Chondrocyte (in vitro differentiated cells): Measurements from ENCODE around the gene ERVK3-1. TPM values are rescaled to one million over a fixed set of nuclear protein-coding genes. Genes with fewer than 3 reads are reported as not detected.

Experiments
- DNase-seq: peaks from one replicate; pipeline ENCODE4 v3.0.0; 2021; ENCODE audit warnings: mixed read lengths, low spot score
- H3K27ac Mint-ChIP-seq: one replicate; pipeline ENCODE4 v1.8.0; 2021; ENCODE audit warnings: mild to moderate bottlenecking, moderate library complexity, mixed read lengths; ENCODE audit not compliant: unreplicated experiment
- H3K27me3 Mint-ChIP-seq: 2 replicates; pipeline ENCODE4 v1.8.0; 2021; ENCODE audit warnings: low read depth, mixed read lengths
- H3K36me3 Mint-ChIP-seq: 2 replicates; pipeline ENCODE4 v1.8.0; 2021; ENCODE audit warnings: low read depth, mixed read lengths
- H3K4me1 Mint-ChIP-seq: 2 replicates; pipeline ENCODE4 v1.8.0; 2021; ENCODE audit warnings: low read depth, mild to moderate bottlenecking, mixed read lengths
- H3K4me3 Mint-ChIP-seq: one replicate; pipeline ENCODE4 v1.8.0; 2021; ENCODE audit warnings: mild to moderate bottlenecking, moderate library complexity, mixed read lengths; ENCODE audit not compliant: unreplicated experiment
- H3K9me3 Mint-ChIP-seq: 2 replicates; pipeline ENCODE4 v1.8.0; 2021; ENCODE audit warnings: low read depth, mixed read lengths
- total RNA-seq: library from RNA; stranded (reverse); gene quantifications from 3 replicates; pipeline ENCODE4 v1.2.1, GENCODE V29; 2021
- TF ChIP-seq, protein P1 (sequence below): fragments of 200-600 bp; sonication (generic); IDR thresholded peaks from 2 replicates; pipeline ENCODE4 v1.5.0; 2021; ENCODE audit warnings: antibody characterized with exemption, mild to moderate bottlenecking, moderate library complexity

The ERVK3-1 gene
- total RNA-seq, 1 donor from 2014 or later, result 26.0 TPM

- Mint-ChIP-seq H3K27ac (no peak overlapping the region), H3K4me3 (no peak overlapping the region), H3K27me3 (no peaks in the 10 kb centered on the region), H3K9me3 (peaks cover 47% of the 10 kb centered on the region), H3K4me1 (no peaks in the 10 kb centered on the region), H3K36me3 (peaks cover 72% of the 10 kb centered on the region)
- DNase-seq, result no peak
- TF ChIP-seq, protein P1, sequence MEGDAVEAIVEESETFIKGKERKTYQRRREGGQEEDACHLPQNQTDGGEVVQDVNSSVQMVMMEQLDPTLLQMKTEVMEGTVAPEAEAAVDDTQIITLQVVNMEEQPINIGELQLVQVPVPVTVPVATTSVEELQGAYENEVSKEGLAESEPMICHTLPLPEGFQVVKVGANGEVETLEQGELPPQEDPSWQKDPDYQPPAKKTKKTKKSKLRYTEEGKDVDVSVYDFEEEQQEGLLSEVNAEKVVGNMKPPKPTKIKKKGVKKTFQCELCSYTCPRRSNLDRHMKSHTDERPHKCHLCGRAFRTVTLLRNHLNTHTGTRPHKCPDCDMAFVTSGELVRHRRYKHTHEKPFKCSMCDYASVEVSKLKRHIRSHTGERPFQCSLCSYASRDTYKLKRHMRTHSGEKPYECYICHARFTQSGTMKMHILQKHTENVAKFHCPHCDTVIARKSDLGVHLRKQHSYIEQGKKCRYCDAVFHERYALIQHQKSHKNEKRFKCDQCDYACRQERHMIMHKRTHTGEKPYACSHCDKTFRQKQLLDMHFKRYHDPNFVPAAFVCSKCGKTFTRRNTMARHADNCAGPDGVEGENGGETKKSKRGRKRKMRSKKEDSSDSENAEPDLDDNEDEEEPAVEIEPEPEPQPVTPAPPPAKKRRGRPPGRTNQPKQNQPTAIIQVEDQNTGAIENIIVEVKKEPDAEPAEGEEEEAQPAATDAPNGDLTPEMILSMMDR, result no peak
Measured at GRCh38 chr19:58265100-58265499, 40.1 kb upstream of the ERVK3-1 start.

- H3K36me3 Mint-ChIP-seq, result peaks cover 64% of the 10 kb centered on the region
- peaks cover 30% of the 10 kb centered on the region for H3K9me3 Mint-ChIP-seq
- H3K27ac Mint-ChIP-seq, result no peak overlapping the region
- TF ChIP-seq, protein P1, result no peak
- H3K4me3 Mint-ChIP-seq, result no peak overlapping the region
- no peaks in the 10 kb centered on the region for H3K27me3 Mint-ChIP-seq
- no peaks in the 10 kb centered on the region for H3K4me1 Mint-ChIP-seq
- DNase-seq, result no peak
Measured at GRCh38 chr19:58268344-58268743, 36.8 kb upstream of the ERVK3-1 start.

GRCh38 chr19:58274771-58275201 is 30.4 kb upstream of the ERVK3-1 start:
- peaks cover 43% of the 10 kb centered on the region for H3K36me3 Mint-ChIP-seq
- peaks cover 19% of the 10 kb centered on the region for H3K4me1 Mint-ChIP-seq
- no peak overlapping the region for H3K4me3 Mint-ChIP-seq
- DNase-seq, result no peak
- no peaks in the 10 kb centered on the region for H3K27me3 Mint-ChIP-seq
- TF ChIP-seq, protein P1, result no peak
- H3K9me3 Mint-ChIP-seq, result peaks cover 28% of the 10 kb centered on the region
- no peak overlapping the region for H3K27ac Mint-ChIP-seq

DNA sequence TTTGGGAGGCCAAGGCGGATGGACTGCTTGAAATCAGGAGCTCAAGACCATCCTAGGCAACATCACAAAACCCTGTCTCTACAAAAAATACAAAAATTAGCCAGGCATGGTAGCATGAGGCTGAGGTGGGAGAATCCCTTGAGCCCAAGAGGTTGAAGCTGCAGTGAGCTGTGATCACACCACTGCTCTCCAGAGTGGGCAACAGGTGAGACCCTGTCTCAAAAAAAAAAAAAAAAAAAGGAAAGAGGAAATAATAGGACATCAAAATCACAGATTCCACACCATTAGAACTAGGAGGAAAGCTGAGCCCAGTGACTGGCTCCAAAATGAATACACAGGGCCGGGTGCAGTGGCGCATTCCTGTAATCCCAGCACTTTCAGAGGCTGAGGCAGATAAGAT is 29.6 kb upstream of the ERVK3-1 start:
- no peaks in the 10 kb centered on the region for H3K27me3 Mint-ChIP-seq
- H3K4me3 Mint-ChIP-seq, result no peak overlapping the region
- peaks cover 26% of the 10 kb centered on the region for H3K4me1 Mint-ChIP-seq
- peaks cover 22% of the 10 kb centered on the region for H3K9me3 Mint-ChIP-seq
- peaks cover 37% of the 10 kb centered on the region for H3K36me3 Mint-ChIP-seq
- TF ChIP-seq, protein P1, result no peak
- no peak for DNase-seq
- H3K27ac Mint-ChIP-seq, result no peak overlapping the region

DNA sequence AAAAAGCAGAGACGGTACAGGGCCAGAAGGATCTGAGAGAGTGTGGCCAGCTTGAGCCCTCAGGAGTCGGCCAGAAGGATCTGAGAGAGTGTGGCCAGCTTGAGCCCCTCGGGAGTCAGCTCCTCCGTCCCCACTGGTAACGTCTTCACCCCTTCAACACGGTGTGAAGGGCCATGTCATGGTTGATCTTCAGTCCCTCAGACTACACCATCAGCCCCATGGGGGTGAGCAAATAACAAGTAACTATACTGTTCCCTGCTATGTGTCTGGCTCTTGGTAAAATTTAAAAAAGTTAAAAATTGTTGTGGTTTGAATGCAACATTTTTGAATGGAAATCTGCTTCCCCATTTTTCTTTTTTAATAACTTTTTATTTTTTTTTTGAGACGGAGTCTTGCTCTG is 28.0 kb upstream of the ERVK3-1 start:
- H3K27me3 Mint-ChIP-seq, result no peaks in the 10 kb centered on the region
- H3K4me3 Mint-ChIP-seq, result peak overlapping the region; percentile 93
- peaks cover 41% of the 10 kb centered on the region for H3K4me1 Mint-ChIP-seq
- peaks cover 22% of the 10 kb centered on the region for H3K36me3 Mint-ChIP-seq
- no peak overlapping the region for H3K27ac Mint-ChIP-seq
- H3K9me3 Mint-ChIP-seq, result peaks cover 14% of the 10 kb centered on the region
- DNase-seq, result no peak
- TF ChIP-seq, protein P1, result no peak
